ENCODE data around the gene CSF2RB.

GRCh38 chr22:36926309-36926708 is 12.9 kb downstream of the CSF2RB start:
- TF ChIP-seq POLR2AphosphoS5 (IDR thresholded peaks at IDR 0.05; ENCODE audit: low read depth, low read length) (no peak), POLR2A (IDR thresholded peaks at IDR 0.05; ENCODE audit: low read depth, low read length) (no peak)
